GM12892 (cell line): ENCODE results near the gene DCC. TPM values are rescaled to one million over a fixed set of nuclear protein-coding genes. Genes with fewer than 3 reads are reported as not detected.

Experiments used
- DNase-seq: peaks from one replicate; pipeline ENCODE4 v3.0.0; 2011; ENCODE audit not compliant: insufficient read length
- FAIRE-seq: peaks from 2 replicates; lab custom pipeline; 2011; peaks lifted over from hg19 to GRCh38; lab: Jason Lieb, UNC
- POLR2A ChIP-seq: IDR thresholded peaks from 2 replicates; pipeline ENCODE4 v1.6.1; 2011; ENCODE audit warnings: low read depth, low read length, control low read depth
- POLR2AphosphoS5 ChIP-seq: IDR thresholded peaks from 2 replicates; pipeline ENCODE4 v1.6.1; 2011; ENCODE audit warnings: low read depth, low read length, control low read depth
- TAF1 ChIP-seq: IDR thresholded peaks from 2 replicates; pipeline ENCODE4 v1.6.1; 2011; ENCODE audit warnings: low read depth, mild to moderate bottlenecking, control low read depth, low read length, borderline replicate concordance
- polyA plus RNA-seq: library from polyadenylated mRNA; unstranded; fragments of >200 nt; gene quantifications from one replicate; pipeline ENCODE4 v1.2.1, GENCODE V29; 2012; ENCODE audit warnings: missing spikeins, inconsistent platforms; ENCODE audit not compliant: missing spikeins

Gene DCC, protein sequence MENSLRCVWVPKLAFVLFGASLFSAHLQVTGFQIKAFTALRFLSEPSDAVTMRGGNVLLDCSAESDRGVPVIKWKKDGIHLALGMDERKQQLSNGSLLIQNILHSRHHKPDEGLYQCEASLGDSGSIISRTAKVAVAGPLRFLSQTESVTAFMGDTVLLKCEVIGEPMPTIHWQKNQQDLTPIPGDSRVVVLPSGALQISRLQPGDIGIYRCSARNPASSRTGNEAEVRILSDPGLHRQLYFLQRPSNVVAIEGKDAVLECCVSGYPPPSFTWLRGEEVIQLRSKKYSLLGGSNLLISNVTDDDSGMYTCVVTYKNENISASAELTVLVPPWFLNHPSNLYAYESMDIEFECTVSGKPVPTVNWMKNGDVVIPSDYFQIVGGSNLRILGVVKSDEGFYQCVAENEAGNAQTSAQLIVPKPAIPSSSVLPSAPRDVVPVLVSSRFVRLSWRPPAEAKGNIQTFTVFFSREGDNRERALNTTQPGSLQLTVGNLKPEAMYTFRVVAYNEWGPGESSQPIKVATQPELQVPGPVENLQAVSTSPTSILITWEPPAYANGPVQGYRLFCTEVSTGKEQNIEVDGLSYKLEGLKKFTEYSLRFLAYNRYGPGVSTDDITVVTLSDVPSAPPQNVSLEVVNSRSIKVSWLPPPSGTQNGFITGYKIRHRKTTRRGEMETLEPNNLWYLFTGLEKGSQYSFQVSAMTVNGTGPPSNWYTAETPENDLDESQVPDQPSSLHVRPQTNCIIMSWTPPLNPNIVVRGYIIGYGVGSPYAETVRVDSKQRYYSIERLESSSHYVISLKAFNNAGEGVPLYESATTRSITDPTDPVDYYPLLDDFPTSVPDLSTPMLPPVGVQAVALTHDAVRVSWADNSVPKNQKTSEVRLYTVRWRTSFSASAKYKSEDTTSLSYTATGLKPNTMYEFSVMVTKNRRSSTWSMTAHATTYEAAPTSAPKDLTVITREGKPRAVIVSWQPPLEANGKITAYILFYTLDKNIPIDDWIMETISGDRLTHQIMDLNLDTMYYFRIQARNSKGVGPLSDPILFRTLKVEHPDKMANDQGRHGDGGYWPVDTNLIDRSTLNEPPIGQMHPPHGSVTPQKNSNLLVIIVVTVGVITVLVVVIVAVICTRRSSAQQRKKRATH (N-terminal part only)
- not detected for polyA plus RNA-seq

DNA sequence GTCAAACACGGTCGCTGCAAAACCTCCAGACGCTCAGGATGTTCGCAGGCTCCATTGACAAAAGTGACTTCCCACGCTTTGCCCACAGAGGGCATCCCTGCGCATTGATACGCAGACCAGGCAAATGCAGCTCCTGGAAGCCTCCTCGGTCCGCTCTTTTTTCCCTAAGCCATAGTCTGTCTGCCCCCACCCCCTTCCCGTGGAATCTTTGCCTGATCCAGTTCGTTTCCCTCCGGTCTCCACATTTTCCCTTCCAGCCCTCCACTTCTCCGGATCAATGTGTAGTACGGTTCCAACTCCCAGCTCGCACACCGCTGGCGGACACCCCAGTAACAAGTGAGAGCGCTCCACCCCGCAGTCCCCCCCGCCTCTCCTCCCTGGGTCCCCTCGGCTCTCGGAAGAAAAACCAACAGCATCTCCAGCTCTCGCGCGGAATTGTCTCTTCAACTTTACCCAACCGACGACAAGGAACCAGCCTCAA lies at the start of gene DCC:
DCC (plus strand) TSS at position 307 of the 481 bp plus-strand sequence. CDS start 591 bp downstream, outside the sequence.
- DNase-seq = no peak
- no peak for TF ChIP-seq POLR2A
- TF ChIP-seq TAF1 = no peak
- no peak for TF ChIP-seq POLR2AphosphoS5
- no peak for FAIRE-seq

- no peak for TF ChIP-seq POLR2AphosphoS5
- no peak for DNase-seq
- no peak for FAIRE-seq
These were observed 29.3 kb upstream of the DCC start for GRCh38 chr18:52310651-52311050.

- DNase-seq (no peak), FAIRE-seq (no peak)
- TF ChIP-seq TAF1 = no peak
- TF ChIP-seq POLR2A = no peak
- no peak for TF ChIP-seq POLR2AphosphoS5
These were observed 28.7 kb upstream of the DCC start for GRCh38 chr18:52311331-52311730.

GRCh38 chr18:52312346-52312745 lies 27.7 kb upstream of the DCC start:
- TF ChIP-seq TAF1 (no peak), POLR2AphosphoS5 (no peak), POLR2A (no peak)
- FAIRE-seq = no peak
- no peak for DNase-seq

GRCh38 chr18:52313213-52313612 lies 26.8 kb upstream of the DCC start:
- TF ChIP-seq POLR2AphosphoS5 = no peak
- no peak for TF ChIP-seq TAF1
- no peak for TF ChIP-seq POLR2A
- DNase-seq (no peak), FAIRE-seq (no peak)

GRCh38 chr18:52319424-52319983 lies 20.5 kb upstream of the DCC start:
- DNase-seq = no peak
- no peak for TF ChIP-seq TAF1
- no peak for TF ChIP-seq POLR2AphosphoS5
- TF ChIP-seq POLR2A = no peak
- no peak for FAIRE-seq

GRCh38 chr18:52322307-52322706 lies 17.7 kb upstream of the DCC start:
- TF ChIP-seq POLR2AphosphoS5 (no peak), POLR2A (no peak), TAF1 (no peak)
- no peak for FAIRE-seq
- no peak for DNase-seq

DNA sequence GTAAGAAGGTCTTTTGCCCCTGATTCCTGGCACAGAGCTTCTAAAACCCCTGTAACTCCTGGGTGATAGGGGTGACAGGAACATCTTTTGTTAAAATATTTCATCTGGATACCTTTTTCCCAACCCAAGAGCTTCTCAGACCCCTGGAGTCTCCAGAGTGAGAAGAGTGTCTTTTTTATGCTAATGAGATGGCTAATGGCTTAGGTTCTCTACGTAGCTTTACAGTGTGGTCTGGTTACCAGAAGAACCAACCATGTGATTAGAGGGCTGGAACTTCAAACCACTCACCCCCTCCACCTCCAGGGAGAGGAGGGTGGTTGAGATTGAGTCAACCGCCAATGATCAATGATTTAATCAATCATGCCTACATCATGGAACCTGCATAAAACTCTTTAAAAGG lies 16.2 kb upstream of the DCC start:
- TF ChIP-seq TAF1 = no peak
- DNase-seq (no peak), FAIRE-seq (no peak)

GRCh38 chr18:52325997-52326396 lies 14.0 kb upstream of the DCC start:
- DNase-seq (no peak), FAIRE-seq (no peak)
- TF ChIP-seq POLR2AphosphoS5 (no peak), TAF1 (no peak), POLR2A (no peak)

DNA sequence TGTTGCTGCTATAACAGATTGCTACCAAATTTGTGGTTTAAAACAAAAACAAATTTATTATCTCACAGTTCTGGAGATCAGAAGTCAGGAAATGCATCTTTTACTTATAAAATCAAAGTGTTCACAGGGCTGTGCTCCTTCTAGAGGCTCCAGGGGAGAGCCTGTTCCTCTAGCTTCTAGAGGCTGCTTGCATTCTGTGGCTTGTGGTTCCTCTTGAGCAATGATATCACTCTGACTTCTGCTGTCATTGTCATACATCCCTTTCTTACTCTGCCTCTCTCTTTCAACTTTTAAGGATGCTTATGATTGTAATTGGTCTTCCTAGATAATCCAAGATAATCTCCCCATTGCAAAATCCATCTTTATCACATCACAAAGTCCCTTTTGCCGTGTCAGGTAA lies 6.1 kb upstream of the DCC start:
- DNase-seq (no peak), FAIRE-seq (no peak)
- TF ChIP-seq POLR2AphosphoS5 (no peak), TAF1 (no peak), POLR2A (no peak)

GRCh38 chr18:52334307-52334706 lies 5.7 kb upstream of the DCC start:
- TF ChIP-seq POLR2A = no peak
- TF ChIP-seq TAF1 = no peak
- TF ChIP-seq POLR2AphosphoS5 = no peak
- DNase-seq = no peak
- no peak for FAIRE-seq
